ENCODE data around the gene TMEM62. TPM values are rescaled to one million over a fixed set of nuclear protein-coding genes. Genes with fewer than 3 reads are reported as not detected.

TMEM62 gene
- total and polyA plus RNA-seq, 2 of the 8 experiments (the other 6 are each of a cell fraction or from before 2014, with no cell fraction given), result 2.0 to 4.0 TPM

DNA sequence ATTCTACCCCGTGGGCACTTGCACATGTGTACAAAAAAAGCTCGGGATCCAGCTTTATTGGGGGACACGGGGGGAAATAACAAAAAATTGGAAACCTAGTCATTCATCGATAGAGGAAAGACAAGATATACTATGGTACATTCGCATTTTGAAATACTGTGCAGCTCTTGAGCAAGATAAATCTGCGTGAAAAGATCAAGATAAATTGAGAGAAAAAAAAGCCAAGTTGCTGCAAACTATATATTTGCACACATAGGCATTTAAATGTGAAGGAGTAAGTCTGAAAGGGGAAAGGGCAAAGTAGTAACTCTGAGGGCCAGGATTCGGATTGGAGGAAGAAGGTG is 26.9 kb upstream of the TMEM62 start:
- Histone ChIP-seq H4K5ac (ENCODE audit: insufficient read length, low read depth, low read length) (no peak overlapping the region), H3K79me1 (ENCODE audit: low read depth, low read length) (peaks cover 5% of the 10 kb centered on the region; the same call in 1 of the 2 replicates), H3K27me3 (replicated peaks in 1 of 4; ENCODE audit: control insufficient read depth in 3 of 4, extremely low read depth in 1 of 4, insufficient read depth in 3 of 4, low read length in 3 of 4) (no peaks in the 10 kb centered on the region), H2AK5ac (ENCODE audit: low read depth, low read length) (no peak overlapping the region), H3K27ac (ENCODE audit: low read depth, low read length) (no peak overlapping the region), H4K8ac (ENCODE audit: extremely low read depth, insufficient read depth, low read length) (no peak overlapping the region), H2BK12ac (ENCODE audit: low read depth, low read length) (no peak overlapping the region), H3K4me1 (replicated peaks in 1 of 4; ENCODE audit: control insufficient read depth in 3 of 4, insufficient read depth in 4 of 4, low read length in 3 of 4) (no peaks in the 10 kb centered on the region), H3K36me3 (ENCODE audit: control insufficient read depth in 2 of 4, insufficient read depth in 4 of 4, low read length in 3 of 4) (no peaks in the 10 kb centered on the region; a peak in 1 of 8 replicates), H3K23me2 (ENCODE audit: low read depth, low read length) (no peaks in the 10 kb centered on the region; the same call in 1 of the 2 replicates), H3K4ac (replicated peaks; ENCODE audit: insufficient read length, low read depth, low read length) (no peak overlapping the region), H3K56ac (replicated peaks; ENCODE audit: insufficient read length, low read depth, low read length) (no peak overlapping the region), H3K9ac (replicated peaks in 1 of 4; ENCODE audit: extremely low read depth in 1 of 4, low read depth in 3 of 4, low read length in 3 of 4) (peak overlapping the region; percentile 35 to 84 (median 46); a peak in 3 of 7 replicates), H3K9me3 (ENCODE audit: insufficient read depth in 2 of 2, low read depth in 1 of 2, low read length in 1 of 2) (no peaks in the 10 kb centered on the region), H3K18ac (ENCODE audit: extremely low read depth, low read length) (no peak overlapping the region), H4K20me1 (replicated peaks in 1 of 2; ENCODE audit: control insufficient read depth in 1 of 2, insufficient read depth in 2 of 2, low read length in 2 of 2) (no peaks in the 10 kb centered on the region), H4K91ac (replicated peaks; ENCODE audit: insufficient read length, low read length) (no peak overlapping the region), H2BK120ac (replicated peaks; ENCODE audit: low read depth, low read length) (no peak overlapping the region), H3K14ac (ENCODE audit: insufficient read length) (no peak overlapping the region), H3K4me2 (ENCODE audit: insufficient read depth in 1 of 2, low read depth in 2 of 2, low read length in 2 of 2) (peak overlapping the region; percentile 82 to 89), H2BK5ac (ENCODE audit: low read depth, low read length) (peak overlapping the region; percentile 19; the same call in 1 of the 2 replicates), H2BK20ac (ENCODE audit: low read length) (no peak overlapping the region), H3K79me2 (ENCODE audit: control insufficient read depth in 1 of 2, insufficient read depth in 2 of 2, low read length in 2 of 2) (peaks cover 0 to 32% of the 10 kb centered on the region in 2 experiments; a peak in 3 of 4 replicates), H3K4me3 (ENCODE audit: extremely low read depth in 1 of 4, insufficient read depth in 2 of 4, low read depth in 3 of 4, low read length in 4 of 4) (peak overlapping the region; percentile 72 to 93 (median 90)), H3K23ac (ENCODE audit: insufficient read length) (no peak overlapping the region), H2BK15ac (ENCODE audit: low read length) (no peak overlapping the region), H2AFZ (ENCODE audit: low read length) (0 out of 2 replicates have a peak overlapping the region, but pooled peaks have one; percentile 86)
- CTCF ChIA-PET (ENCODE audit: partially characterized antibody), result interaction anchor here (0.6 to 1.6 kb wide), 6 partner anchors 16 to 634 kb away, joined by 3 to 6 read pairs (median 4); no protein-coding TSS in a partner anchor
- DNase-seq (ENCODE audit: low read depth in 1 of 2, low spot score in 2 of 2) (no peak), FAIRE-seq (no peak)
- TF ChIP-seq RAD21 (IDR thresholded peaks at IDR 0.05 in 1 of 2, conservative IDR thresholded peaks at IDR 0.05 in 1 of 2; ENCODE audit: low read depth in 2 of 2, low read length in 2 of 2), result no peak
- TF ChIP-seq SP2 (IDR thresholded peaks at IDR 0.05; ENCODE audit: low read length), result no peak
- TF ChIP-seq RNF2 (IDR thresholded peaks at IDR 0.05; ENCODE audit: borderline replicate concordance, low read depth, low read length, missing control alignments, poor library complexity, severe bottlenecking), result no peak
- POLR2A ChIA-PET (ENCODE audit: partially characterized antibody), result interaction anchor here (0.7 to 1.5 kb wide), 4 partner anchors 9 to 21 kb away, joined by 3 to 7 read pairs (median 4); no protein-coding TSS in a partner anchor
- WGBS, 2 experiments (ENCODE audit: extremely low coverage in 1 of 2, insufficient coverage in 1 of 2, insufficient read length in 1 of 2, insufficient replicate concordance in 2 of 2, low coverage in 1 of 2, low lambda C conversion rate in 2 of 2, missing lambda C conversion rate in 1 of 2), result 49% methylated on average over 7 of the region's 7 CpGs; no CpG with 5 or more reads in 1 of the 2 experiments
